K562 (cell line): Measurements from ENCODE around the gene ZNF853. TPM values are rescaled to one million over a fixed set of nuclear protein-coding genes. Genes with fewer than 3 reads are reported as not detected.
A peak's percentile ranks its signal among the peaks of the same experiment; 100 is the strongest.

Source experiments
- FOXK1 ChIP-seq: sonication (generic); formaldehyde crosslinking; IDR thresholded peaks from 2 replicates; pipeline ENCODE4 v1.8.0; 2022; ENCODE audit warnings: missing genetic modification reagents, mild to moderate bottlenecking, borderline replicate concordance
- KLF10 ChIP-seq: fragments of 250-450 bp; sonication (Bioruptor Pico); IDR thresholded peaks from 2 replicates; pipeline ENCODE4 v1.6.1; 2021; ENCODE audit warnings: matching md5 sums
- MAX ChIP-seq: sonication (generic); formaldehyde crosslinking; IDR thresholded peaks from 2 replicates; pipeline ENCODE4 v1.9.0; 2022; ENCODE audit warnings: mild to moderate bottlenecking, missing genetic modification reagents
- MLLT1 ChIP-seq, 2 experiments: fragments of 450-650 bp; IDR thresholded peaks; 2 replicates each; pipeline ENCODE4 v1.6.1; 2016
- PKNOX1 ChIP-seq: fragments of 450-650 bp; IDR thresholded peaks from 2 replicates; pipeline ENCODE4 v1.6.1; 2016
- SREBF2 ChIP-seq: sonication (generic); formaldehyde crosslinking; IDR thresholded peaks from 2 replicates; pipeline ENCODE4 v1.4.0; 2020; ENCODE audit warnings: mild to moderate bottlenecking, missing genetic modification reagents
- TCF7 ChIP-seq: sonication (generic); IDR thresholded peaks from 2 replicates; pipeline ENCODE4 v1.6.1; 2016; ENCODE audit warnings: antibody characterized with exemption, borderline replicate concordance
- THRA ChIP-seq: fragments of 450-650 bp; IDR thresholded peaks from 2 replicates; pipeline ENCODE4 v1.6.1; 2017; ENCODE audit warnings: mild to moderate bottlenecking, moderate library complexity
- USF1 ChIP-seq: sonication (generic); formaldehyde crosslinking; IDR thresholded peaks from 2 replicates; pipeline ENCODE4 v1.9.0; 2022; ENCODE audit warnings: mild to moderate bottlenecking, missing genetic modification reagents
- ZBTB43 ChIP-seq: sonication (generic); formaldehyde crosslinking; IDR thresholded peaks from 2 replicates; pipeline ENCODE4 v1.8.0; 2023; ENCODE audit warnings: mild to moderate bottlenecking, missing genetic modification reagents
- ZNF785 ChIP-seq: fragments of 250-450 bp; sonication (Bioruptor Pico); IDR thresholded peaks from 2 replicates; pipeline ENCODE4 v1.4.0; 2020; ENCODE audit warnings: mild to moderate bottlenecking
- polyA plus RNA-seq, 8 experiments: library from polyadenylated mRNA; depleted of rRNA in 4 of 8; stranded (reverse) in 5 of 8; unstranded in 3 of 8; fragments of >200 nt; fragmentation: Nextera tagmentation in 2 of 8; fragmentation: Illumina TruSeq in 1 of 8; extraction: Ambion mirVana in 2 of 8; extraction: Trizol in 1 of 8; gene quantifications; 2 replicates each; pipeline versions ENCODE4 v1.2.1 to v1.2.3, GENCODE V29; 2011 to 2014; ENCODE audit warnings: inconsistent platforms in 1 of 8, missing spikeins in 1 of 8
- total RNA-seq, 7 experiments: library from RNA; depleted of rRNA in 6 of 7; stranded (reverse); fragments of >200 nt in 6 of 7; fragmentation: Illumina TruSeq in 2 of 7; extraction: Trizol in 2 of 7; gene quantifications; 2 replicates each; pipeline versions ENCODE4 v1.2.1 to v1.2.3, GENCODE V29; 2011 to 2021; ENCODE audit warnings: low replicate concordance in 1 of 7

The ZNF853 gene
- total and polyA plus RNA-seq, 9 of the 15 experiments (the other 6 are each of a cell fraction or from before 2014, with no cell fraction given): 0.03 TPM; not detected in 8

GRCh38 chr7:6589151-6589828, 26.1 kb upstream of the ZNF853 start (continued):
- TF ChIP-seq ZNF785 (CRISPR knock-in tag): no peak
- TF ChIP-seq TCF7: no peak
- TF ChIP-seq USF1 (CRISPR knock-in tag): 0 out of 2 replicates have a peak, but pooled peaks have one; percentile 6
- no peak for TF ChIP-seq SREBF2 (CRISPR knock-in tag)
- TF ChIP-seq PKNOX1: no peak
- TF ChIP-seq KLF10 (CRISPR knock-in tag): no peak
- TF ChIP-seq FOXK1 (CRISPR knock-in tag): no peak
- no peak for TF ChIP-seq THRA
- TF ChIP-seq MAX (CRISPR knock-in tag): peak; percentile 17
- TF ChIP-seq ZBTB43 (CRISPR knock-in tag): no peak
- no peak for TF ChIP-seq MLLT1 (IDR thresholded peaks at IDR 0.05)
